ENCODE results near the gene PIGO.

PIGO gene

GRCh38 chr9:35071814-35072460 is 24.5 kb downstream of the PIGO start:
- peak; percentile 51 to 63 (median 54) for DNase-seq (ENCODE audit: low read depth in 3 of 3)

DNA sequence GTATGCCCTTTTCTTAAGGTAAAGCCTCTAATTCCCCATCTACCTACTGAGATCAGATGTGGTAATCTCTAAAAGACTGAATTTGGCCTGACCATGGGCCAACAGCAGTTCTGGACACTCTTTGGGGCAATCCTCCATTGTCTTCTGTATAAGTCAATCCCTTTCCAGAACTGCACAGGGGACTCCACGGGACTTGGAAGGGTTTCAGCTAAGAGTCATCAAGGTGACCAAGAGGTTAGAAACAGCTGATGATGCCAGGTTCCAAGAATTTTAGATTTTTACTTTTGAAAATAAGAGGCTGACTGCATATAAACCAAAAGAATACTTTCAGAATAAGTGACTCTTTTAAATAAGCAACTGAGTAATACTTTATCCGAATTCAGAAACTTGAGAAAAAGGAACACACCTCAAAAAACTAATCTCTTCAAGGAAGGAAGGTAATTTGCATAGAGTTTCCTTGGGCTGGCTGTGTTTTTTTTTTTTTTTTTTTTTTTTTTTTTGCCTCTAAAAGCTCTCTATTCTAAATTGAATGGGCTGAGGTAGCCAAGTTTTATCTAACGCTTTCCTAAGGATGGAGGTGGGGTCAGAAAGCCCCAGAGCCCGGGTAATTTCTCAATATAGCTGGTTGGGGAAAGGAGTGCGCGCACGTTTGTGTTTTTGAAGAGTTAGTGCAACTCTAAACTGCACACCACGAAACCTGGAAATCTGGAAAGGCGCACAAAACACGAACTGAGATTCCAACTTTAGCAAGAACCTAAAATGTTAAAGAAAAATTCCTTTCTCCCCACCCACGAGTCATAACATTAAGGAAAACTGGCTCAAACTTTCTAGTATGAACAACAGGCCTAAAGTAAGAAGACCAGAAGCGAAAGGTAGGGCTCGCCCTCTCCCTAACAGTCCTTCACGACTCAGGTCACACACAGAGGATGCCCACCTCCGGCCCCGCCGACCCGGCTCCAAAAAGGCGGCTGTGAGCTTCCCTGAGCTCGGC is 25.3 kb downstream of the PIGO start:
- no peak for DNase-seq (ENCODE audit: low read depth in 3 of 3)

GRCh38 chr9:35069020-35069419 is 27.4 kb downstream of the PIGO start:
- no peak for DNase-seq (ENCODE audit: low read depth in 3 of 3)

GRCh38 chr9:35067056-35067455 is 29.3 kb downstream of the PIGO start:
- no peak for DNase-seq (ENCODE audit: low read depth in 3 of 3)

GRCh38 chr9:35060548-35061207 is 35.7 kb downstream of the PIGO start:
- no peak for DNase-seq (ENCODE audit: low read depth in 3 of 3)

- no peak for DNase-seq (ENCODE audit: low read depth in 3 of 3)
These were observed 37.0 kb downstream of the PIGO start for GRCh38 chr9:35059438-35059837.

DNA sequence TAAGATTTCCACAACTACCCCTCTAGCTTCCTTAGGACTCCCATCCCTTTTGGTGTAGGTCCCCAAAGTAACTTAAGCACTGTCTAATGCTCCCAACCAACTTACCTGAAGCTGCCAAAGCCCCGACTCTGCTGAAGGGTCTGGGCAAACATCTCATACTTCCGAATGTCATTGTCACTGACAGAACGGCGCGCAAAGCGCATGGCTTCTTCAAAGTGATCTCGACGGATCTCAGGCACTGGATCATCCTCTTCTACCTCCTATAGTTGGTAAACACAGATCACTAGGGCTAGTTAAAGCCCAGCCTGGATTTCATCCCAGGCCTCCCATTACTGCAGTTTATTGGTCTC is 39.1 kb downstream of the PIGO start:
- DNase-seq (ENCODE audit: low read depth in 3 of 3), result no peak

DNA sequence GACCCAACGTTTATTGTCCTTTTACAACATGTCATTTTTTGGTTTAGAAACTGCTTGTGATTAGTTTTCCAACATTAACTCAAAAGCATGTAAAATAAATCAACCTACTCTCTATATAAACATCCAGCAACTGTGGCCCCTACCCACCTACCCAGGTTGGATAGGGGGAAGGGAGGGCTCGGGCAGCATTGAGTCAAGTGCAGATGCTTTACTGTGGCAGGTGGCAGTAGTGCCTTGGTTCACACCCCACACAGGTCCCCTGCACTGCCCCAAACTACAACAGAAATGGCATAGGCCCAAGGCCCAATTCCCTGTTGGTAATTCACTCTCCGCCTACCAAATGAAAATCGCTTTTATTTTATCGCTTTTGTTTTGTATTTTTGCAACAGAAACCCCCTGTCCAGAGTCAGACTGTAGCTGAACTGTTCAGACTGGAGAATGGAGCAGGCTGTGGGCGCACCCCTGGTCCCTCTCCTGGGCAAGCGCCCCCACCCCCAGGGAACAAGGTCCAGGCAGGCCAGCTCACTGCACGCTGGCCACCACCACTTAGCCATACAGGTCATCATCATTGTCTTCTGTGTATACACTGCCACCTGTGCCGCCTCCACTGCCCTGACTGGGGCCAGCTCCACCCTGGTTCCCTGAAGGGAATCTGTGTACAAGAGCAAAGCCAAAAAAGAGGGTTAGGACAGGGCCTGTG is 39.7 kb downstream of the PIGO start:
- DNase-seq (ENCODE audit: low read depth in 3 of 3), result no peak

- no peak for DNase-seq (ENCODE audit: low read depth in 3 of 3)
These were observed 41.3 kb downstream of the PIGO start for GRCh38 chr9:35054871-35055644.

GRCh38 chr9:35054185-35054835 is 42.1 kb downstream of the PIGO start:
- no peak for DNase-seq (ENCODE audit: low read depth in 3 of 3)

GRCh38 chr9:35051069-35051967 is 45.1 kb downstream of the PIGO start:
- peak in 2 of 3 experiments; percentile 20 to 29 for DNase-seq (ENCODE audit: low read depth in 3 of 3)

GRCh38 chr9:35048511-35048910 is 47.9 kb downstream of the PIGO start:
- DNase-seq (ENCODE audit: low read depth in 3 of 3), result no peak

- DNase-seq (ENCODE audit: low read depth in 3 of 3), result no peak
These were observed 52.3 kb downstream of the PIGO start for GRCh38 chr9:35044071-35044470.

DNA sequence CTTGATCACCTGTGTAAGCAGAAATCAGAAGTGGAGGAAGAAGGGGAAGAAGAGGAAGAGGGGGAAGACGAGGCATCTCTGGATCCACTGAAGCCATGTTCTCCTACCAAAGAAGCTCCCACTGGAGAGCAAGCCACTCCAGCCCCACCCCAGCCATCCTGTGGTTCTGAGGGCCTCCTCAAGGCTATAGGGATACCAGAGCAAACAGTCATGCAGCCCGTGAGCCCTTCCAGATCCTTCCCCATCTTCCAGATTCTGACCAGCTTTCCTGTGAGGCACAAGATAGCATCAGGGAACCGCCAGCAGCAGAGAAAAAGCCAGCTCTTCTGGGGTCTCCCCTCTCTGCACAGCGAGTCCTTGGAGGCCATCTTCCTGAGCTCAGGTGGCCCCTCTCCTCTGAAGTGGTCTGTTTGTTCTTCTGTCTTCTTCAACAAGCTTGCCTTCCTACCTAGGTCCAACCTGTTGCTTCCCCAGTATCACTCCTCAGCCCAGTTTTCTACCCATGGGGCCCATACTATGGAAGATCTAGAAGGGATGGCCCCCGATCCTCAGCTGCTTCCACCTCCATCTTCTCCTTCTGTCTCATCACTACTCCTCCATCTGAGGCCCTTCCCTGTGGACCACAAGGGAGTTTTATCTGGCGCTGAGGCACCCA is 53.4 kb downstream of the PIGO start:
- no peak for DNase-seq (ENCODE audit: low read depth in 3 of 3)

GRCh38 chr9:35042081-35042604 is 54.2 kb downstream of the PIGO start:
- DNase-seq (ENCODE audit: low read depth in 3 of 3), result no peak

Data from stimulated activated CD4-positive, alpha-beta T cell treated with anti-CD3 and anti-CD28 coated beads, TNF-alpha, amount 100 ng/mL, for 4 hours (primary cell).